22Rv1 (cell line): Measurements from ENCODE around the gene SGCG.
"Not testable (repeated sequence)": the region's sequence is repeated elsewhere in the genome, so short reads cannot be mapped to it uniquely, and the experiment has no call there.

ENCODE experiments used
- H3K27ac ChIP-seq: fragments of 450-650 bp; 2 replicates; pipeline ENCODE4 v1.5.1; 2017
- ZFX ChIP-seq: fragments of 450-650 bp; IDR thresholded peaks from 2 replicates; pipeline ENCODE4 v1.6.1; 2017; ENCODE audit warnings: antibody characterized with exemption, borderline replicate concordance
- TF ChIP-seq, protein P1 (sequence below): fragments of 450-650 bp; IDR thresholded peaks from 2 replicates; pipeline ENCODE4 v1.5.1; 2017; ENCODE audit warnings: mild to moderate bottlenecking

Gene SGCG

GRCh38 chr13:23180711-23181110 is at the start of gene SGCG:
SGCG (plus strand) TSS chr13:23180979; CDS start chr13:23203695, 22,716 bp downstream.
- TF ChIP-seq, protein P1, sequence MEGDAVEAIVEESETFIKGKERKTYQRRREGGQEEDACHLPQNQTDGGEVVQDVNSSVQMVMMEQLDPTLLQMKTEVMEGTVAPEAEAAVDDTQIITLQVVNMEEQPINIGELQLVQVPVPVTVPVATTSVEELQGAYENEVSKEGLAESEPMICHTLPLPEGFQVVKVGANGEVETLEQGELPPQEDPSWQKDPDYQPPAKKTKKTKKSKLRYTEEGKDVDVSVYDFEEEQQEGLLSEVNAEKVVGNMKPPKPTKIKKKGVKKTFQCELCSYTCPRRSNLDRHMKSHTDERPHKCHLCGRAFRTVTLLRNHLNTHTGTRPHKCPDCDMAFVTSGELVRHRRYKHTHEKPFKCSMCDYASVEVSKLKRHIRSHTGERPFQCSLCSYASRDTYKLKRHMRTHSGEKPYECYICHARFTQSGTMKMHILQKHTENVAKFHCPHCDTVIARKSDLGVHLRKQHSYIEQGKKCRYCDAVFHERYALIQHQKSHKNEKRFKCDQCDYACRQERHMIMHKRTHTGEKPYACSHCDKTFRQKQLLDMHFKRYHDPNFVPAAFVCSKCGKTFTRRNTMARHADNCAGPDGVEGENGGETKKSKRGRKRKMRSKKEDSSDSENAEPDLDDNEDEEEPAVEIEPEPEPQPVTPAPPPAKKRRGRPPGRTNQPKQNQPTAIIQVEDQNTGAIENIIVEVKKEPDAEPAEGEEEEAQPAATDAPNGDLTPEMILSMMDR, result no peak
- no peak for TF ChIP-seq ZFX
- H3K27ac ChIP-seq, result no peak within 1 kb of the TSS

DNA sequence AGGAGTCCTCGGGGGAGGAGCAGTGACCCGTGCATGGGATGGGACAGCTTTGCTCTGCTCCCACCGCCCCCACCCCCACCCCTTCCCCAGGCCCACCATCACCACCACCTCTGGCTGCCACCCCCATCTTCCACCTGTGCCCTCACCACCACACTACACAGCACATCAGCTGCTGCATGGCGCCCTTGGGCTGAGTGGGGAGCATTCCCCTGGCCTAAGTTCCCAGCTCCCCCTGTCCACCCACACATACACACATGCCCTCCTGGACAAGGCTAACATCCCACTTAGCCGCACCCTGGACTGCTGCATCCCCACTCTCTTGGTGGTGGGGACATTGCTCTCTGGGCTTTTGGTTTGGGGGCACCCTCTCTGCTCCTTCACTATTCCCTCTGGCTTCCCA is 46.2 kb upstream of the SGCG start:
- no peak overlapping the region for H3K27ac ChIP-seq
- no peak for TF ChIP-seq ZFX
- TF ChIP-seq, protein P1, result no peak

DNA sequence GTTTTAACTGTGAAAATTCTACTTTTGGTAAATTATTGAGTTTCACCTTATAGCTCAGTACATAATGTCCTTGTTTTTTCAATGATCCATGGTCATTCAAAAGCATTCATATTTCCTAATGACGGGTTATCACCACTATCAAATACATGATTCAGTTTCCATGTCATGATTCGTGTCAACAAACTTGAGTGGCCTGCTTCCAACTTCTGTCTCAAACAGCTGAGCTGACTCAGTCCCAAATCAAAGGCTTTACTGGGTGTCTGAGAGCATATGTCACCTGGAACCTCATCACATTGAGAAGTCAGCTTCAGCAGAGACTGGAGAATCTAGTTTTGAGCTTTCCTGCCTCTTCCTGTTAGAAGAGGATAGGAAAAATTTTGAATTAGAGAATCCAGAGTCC is 40.3 kb upstream of the SGCG start:
- no peak overlapping the region for H3K27ac ChIP-seq
- no peak for TF ChIP-seq ZFX
- TF ChIP-seq, protein P1, result no peak

DNA sequence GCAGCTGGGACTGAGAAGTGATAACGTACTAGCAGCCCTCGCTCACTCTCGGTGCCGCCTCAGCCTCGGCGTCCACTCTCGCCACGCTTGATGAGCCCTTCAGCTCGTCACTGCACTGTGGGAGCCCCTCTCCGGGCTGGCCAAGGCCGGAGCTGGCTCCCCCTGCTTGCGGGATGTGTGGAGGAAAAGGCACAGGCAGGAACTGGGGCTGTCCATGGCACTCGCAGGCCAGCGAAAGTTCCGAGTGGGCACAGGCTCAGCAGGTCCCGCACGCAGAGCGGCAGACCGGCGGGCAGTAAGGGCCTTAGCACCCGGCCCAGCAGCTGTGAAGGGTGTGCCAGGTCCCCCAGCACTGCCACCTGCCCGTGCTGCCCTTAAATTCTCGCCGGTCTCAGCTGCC is 38.8 kb upstream of the SGCG start:
- TF ChIP-seq, protein P1, result no peak
- no peak for TF ChIP-seq ZFX
- H3K27ac ChIP-seq, result no peak overlapping the region

- not testable (repeated sequence) for H3K27ac ChIP-seq
Observed at GRCh38 chr13:23142607-23143006, 38.2 kb upstream of the SGCG start.

GRCh38 chr13:23144431-23144830 is 36.3 kb upstream of the SGCG start:
- H3K27ac ChIP-seq, result no peak overlapping the region
- no peak for TF ChIP-seq ZFX
- TF ChIP-seq, protein P1, result no peak

DNA sequence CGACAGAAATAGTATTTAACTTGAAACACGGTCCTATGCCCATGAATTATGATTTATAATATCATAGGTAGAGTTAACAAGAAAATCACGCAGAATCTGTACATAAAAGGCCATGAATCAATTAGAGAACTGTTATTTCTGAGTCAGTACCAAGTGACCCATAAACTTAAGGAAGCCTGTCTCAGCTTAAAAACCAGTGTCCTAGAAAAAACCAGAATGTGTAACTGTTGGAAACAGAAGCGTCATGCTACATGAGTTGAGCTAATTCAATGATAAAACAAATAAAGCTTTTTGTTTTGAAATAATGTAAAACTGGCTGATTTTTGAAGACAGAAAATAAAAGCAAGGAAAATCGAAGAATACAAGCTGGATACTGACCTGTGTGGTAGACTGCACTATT is 34.8 kb upstream of the SGCG start:
- no peak overlapping the region for H3K27ac ChIP-seq
- TF ChIP-seq ZFX, result no peak
- TF ChIP-seq, protein P1, result no peak

DNA sequence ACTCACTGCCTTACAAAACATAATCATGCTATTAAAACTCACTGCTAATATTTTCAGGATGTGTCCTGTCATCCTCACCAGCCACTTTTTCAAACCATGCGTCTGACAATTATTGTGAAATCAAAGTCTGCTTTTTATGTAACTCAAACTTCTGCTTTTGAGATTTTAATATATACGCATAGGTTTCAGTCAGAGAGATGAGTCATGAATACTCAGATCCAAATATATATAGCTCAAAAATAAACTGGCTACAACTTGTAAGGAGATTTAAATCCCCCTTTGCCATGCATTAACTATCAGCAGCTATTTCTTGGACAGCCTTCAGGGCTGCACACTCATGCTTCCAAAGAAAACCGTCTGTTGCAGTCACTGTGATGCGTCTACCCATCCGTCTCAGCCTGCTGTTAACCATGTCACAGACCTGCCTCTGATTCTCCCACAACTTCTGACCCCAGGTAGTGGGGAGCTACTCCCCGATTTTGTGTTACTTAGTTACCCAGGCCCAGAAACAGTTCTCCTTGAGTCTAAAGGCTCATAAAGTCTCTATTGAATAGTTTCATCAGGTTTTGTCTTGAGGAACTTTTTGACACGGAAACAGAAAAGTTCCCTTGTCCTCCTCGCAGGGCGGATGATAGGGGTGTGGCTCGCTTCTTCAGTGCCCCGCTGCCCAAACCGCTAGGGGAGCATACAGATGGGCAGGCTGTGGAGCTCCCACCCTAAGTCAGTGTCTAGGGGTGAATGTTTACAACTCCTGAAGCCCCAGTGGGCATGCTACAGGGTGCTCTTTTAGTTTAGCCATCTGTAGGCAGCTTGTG is 33.8 kb upstream of the SGCG start:
- no peak for TF ChIP-seq ZFX
- TF ChIP-seq, protein P1, result no peak
- no peak overlapping the region for H3K27ac ChIP-seq
